ENCODE data around the gene GTF3C2.

Gene GTF3C2

GRCh38 chr2:27278010-27278409, 78.6 kb downstream of the GTF3C2 start:
- no peak for TF ChIP-seq GATA3 (IDR thresholded peaks at IDR 0.05; ENCODE audit: low read depth, low read length)
- TF ChIP-seq GATA2 (IDR thresholded peaks at IDR 0.05; ENCODE audit: low read depth, low read length) = no peak
